A549 (cell line): ENCODE data around the gene DRGX. TPM values are rescaled to one million over a fixed set of nuclear protein-coding genes. Genes with fewer than 3 reads are reported as not detected.

ENCODE experiments used
- ATAC-seq, 2 experiments: fragments of 200-7000 bp in 1 of 2; fragments of >200 bp in 1 of 2; cut with Nextera tagmentation in 1 of 2; cut with Tn5 transposase in 1 of 2; 3 replicates each; pipeline versions ENCODE4 v1.8.0 to v1.9.1; 2018 to 2020; ENCODE audit warnings: mild to moderate bottlenecking in 1 of 2, moderate library complexity in 1 of 2
- CTCF ChIA-PET: fragments of 300-600 bp; sonication (Branson Sonifier 250); formaldehyde crosslinking; extraction: SDS; loops from one replicate; lab custom pipeline; 2021; ENCODE audit warnings: antibody characterized with exemption, inconsistent platforms; lab: Yijun Ruan, JAX
- POLR2A ChIA-PET: fragments of 350-600 bp; formaldehyde crosslinking; extraction: SDS; loops from one replicate; lab custom pipeline; 2021; ENCODE audit warnings: antibody characterized with exemption, inconsistent platforms; lab: Yijun Ruan, JAX
- DNase-seq, 2 experiments: peaks; one replicate each; pipeline versions ENCODE4 v3.0.0 to v3.0.0-alpha.2; 2011 to 2016; ENCODE audit warnings: low read depth in 1 of 2, low spot score in 1 of 2
- FAIRE-seq: peaks from 2 replicates; lab custom pipeline; 2011; peaks lifted over from hg19 to GRCh38; lab: Jason Lieb, UNC
- H3K27ac ChIP-seq, 2 experiments: fragments of >200 bp; sonication (Bioruptor Twin); formaldehyde crosslinking; 3 replicates each; pipeline ENCODE4 v1.5.1; 2016 to 2017
- H3K4me1 ChIP-seq: fragments of >200 bp; sonication (Bioruptor Twin); formaldehyde crosslinking; 3 replicates; pipeline ENCODE4 v1.6.1; 2016
- H3K4me2 ChIP-seq: fragments of >200 bp; sonication (Bioruptor Twin); formaldehyde crosslinking; 3 replicates; pipeline ENCODE4 v1.6.1; 2016
- H3K4me3 ChIP-seq: fragments of >200 bp; sonication (Bioruptor Twin); formaldehyde crosslinking; 3 replicates; pipeline ENCODE4 v1.5.1; 2016
- H3K9me3 ChIP-seq: fragments of >200 bp; sonication (Bioruptor Twin); formaldehyde crosslinking; 3 replicates; pipeline ENCODE4 v1.6.1; 2016
- BHLHE40 ChIP-seq: IDR thresholded peaks from 2 replicates; pipeline ENCODE4 v1.6.1; 2012; ENCODE audit warnings: low read depth, low read length, inconsistent platforms
- CEBPB ChIP-seq, 2 experiments: fragments of >200 bp in 1 of 2; sonication (Bioruptor Twin) in 1 of 2; formaldehyde crosslinking in 1 of 2; IDR thresholded peaks; 2 replicates each; pipeline ENCODE4 v1.6.1; 2012 to 2016
- CTCF ChIP-seq: fragments of >200 bp; sonication (Bioruptor Twin); formaldehyde crosslinking; IDR thresholded peaks from 3 replicates; pipeline ENCODE4 v1.5.1; 2016
- E2F6 ChIP-seq: IDR thresholded peaks from 2 replicates; pipeline ENCODE4 v1.6.1; 2012; ENCODE audit warnings: low read depth, borderline replicate concordance
- EHMT2 ChIP-seq: fragments of 200-600 bp; sonication (generic); IDR thresholded peaks from 2 replicates; pipeline ENCODE4 v1.6.1; 2016; ENCODE audit warnings: antibody characterized with exemption, low read depth, mild to moderate bottlenecking, moderate library complexity
- ELK1 ChIP-seq: fragments of 150-350 bp; IDR thresholded peaks from 2 replicates; pipeline ENCODE4 v1.6.1; 2014; ENCODE audit warnings: low read depth, mild to moderate bottlenecking, low read length
- EP300 ChIP-seq, 2 experiments: fragments of >200 bp; sonication (Bioruptor Twin); formaldehyde crosslinking; IDR thresholded peaks; 2 replicates in 1 of 2; 3 replicates in 1 of 2; pipeline ENCODE4 v1.6.1; 2016 to 2017
- FOSB ChIP-seq: fragments of 250-450 bp; sonication (Bioruptor Pico); IDR thresholded peaks from 2 replicates; pipeline ENCODE4 v1.5.0; 2020; ENCODE audit warnings: mild to moderate bottlenecking, moderate library complexity
- FOXS1 ChIP-seq: fragments of 250-450 bp; sonication (Bioruptor Pico); IDR thresholded peaks from 2 replicates; pipeline ENCODE4 v1.5.0; 2020; ENCODE audit warnings: mild to moderate bottlenecking, moderate library complexity
- GATA3 ChIP-seq: IDR thresholded peaks from 2 replicates; pipeline ENCODE4 v1.6.1; 2012; ENCODE audit warnings: borderline replicate concordance
- HEYL ChIP-seq: fragments of 250-450 bp; sonication (Bioruptor Pico); IDR thresholded peaks from 2 replicates; pipeline ENCODE4 v1.8.0; 2021; ENCODE audit warnings: mild to moderate bottlenecking, moderate library complexity
- HOXA7 ChIP-seq: fragments of 250-450 bp; sonication (Bioruptor Pico); IDR thresholded peaks from 2 replicates; pipeline ENCODE4 v1.5.0; 2020; ENCODE audit warnings: mild to moderate bottlenecking, moderate library complexity
- HOXB13 ChIP-seq: fragments of 250-450 bp; sonication (Bioruptor Pico); IDR thresholded peaks from 2 replicates; pipeline ENCODE4 v1.5.0; 2020; ENCODE audit warnings: low read depth, mild to moderate bottlenecking, moderate library complexity
- HOXB5 ChIP-seq: fragments of 250-450 bp; sonication (Bioruptor Pico); IDR thresholded peaks from 2 replicates; pipeline ENCODE4 v1.5.0; 2020; ENCODE audit warnings: mild to moderate bottlenecking, moderate library complexity
- JUN ChIP-seq, 2 experiments: fragments of >200 bp; sonication (Bioruptor Twin); formaldehyde crosslinking; IDR thresholded peaks; 2 replicates in 1 of 2; 3 replicates in 1 of 2; pipeline ENCODE4 v1.6.1; 2016 to 2017
- KDM5A ChIP-seq: fragments of 200-600 bp; sonication (generic); IDR thresholded peaks from 2 replicates; pipeline ENCODE4 v1.6.1; 2016; ENCODE audit warnings: antibody characterized with exemption, mild to moderate bottlenecking
- MAX ChIP-seq: IDR thresholded peaks from 2 replicates; pipeline ENCODE4 v1.6.1; 2012
- MAZ ChIP-seq: fragments of 150-350 bp; IDR thresholded peaks from 2 replicates; pipeline ENCODE4 v1.6.1; 2014; ENCODE audit warnings: antibody characterized with exemption, low read depth, low read length, borderline replicate concordance
- NFE2L2 ChIP-seq: fragments of 150-350 bp; conservative IDR thresholded peaks from 2 replicates; pipeline ENCODE4 v1.6.1; 2014; ENCODE audit warnings: low read length
- PBX3 ChIP-seq: IDR thresholded peaks from 2 replicates; pipeline ENCODE4 v1.6.1; 2012
- POLR2AphosphoS2 ChIP-seq: conservative IDR thresholded peaks from 2 replicates; pipeline ENCODE4 v1.6.1; 2012; ENCODE audit warnings: low read length, improper control_type of control experiment, inconsistent platforms
- RCOR1 ChIP-seq: fragments of 150-350 bp; IDR thresholded peaks from 2 replicates; pipeline ENCODE4 v1.6.1; 2014; ENCODE audit warnings: antibody characterized with exemption, low read length, low read depth
- REST ChIP-seq: fragments of 200-600 bp; sonication (generic); IDR thresholded peaks from 2 replicates; pipeline ENCODE4 v1.6.1; 2016; ENCODE audit warnings: antibody characterized with exemption, mild to moderate bottlenecking, moderate library complexity
- SMC3 ChIP-seq: fragments of >200 bp; sonication (Bioruptor Twin); formaldehyde crosslinking; IDR thresholded peaks from 3 replicates; pipeline ENCODE4 v1.6.1; 2018; ENCODE audit warnings: inconsistent platforms
- SREBF2 ChIP-seq: fragments of 450-650 bp; IDR thresholded peaks from 2 replicates; pipeline ENCODE4 v1.6.1; 2014; ENCODE audit warnings: mild to moderate bottlenecking, moderate library complexity
- ZSCAN20 ChIP-seq: fragments of 250-450 bp; sonication (Bioruptor Pico); IDR thresholded peaks from 2 replicates; pipeline ENCODE4 v1.8.0; 2022; ENCODE audit warnings: mild to moderate bottlenecking, moderate library complexity
- WGBS: methylation state at CpG from one replicate; pipeline ENCODE4 v1.1.6; 2017; ENCODE audit errors: missing lambda C conversion rate; 5-methylcytosine and 5-hydroxymethylcytosine counted together
- polyA plus RNA-seq, 4 experiments: library from polyadenylated mRNA; depleted of rRNA in 3 of 4; stranded (reverse); fragments of >200 nt; fragmentation: RNase III in 1 of 4; extraction: RNeasy Plus Mini Kit Qiagen cat#74134 plus additional on column Dnase treatment in 1 of 4; gene quantifications; 2 replicates in 3 of 4; 3 replicates in 1 of 4; pipeline ENCODE4 v1.2.3, GENCODE V29; 2011 to 2017

Gene DRGX
- polyA plus RNA-seq, 2 of the 4 experiments (the other 2 are of a cell fraction), result not detected

GRCh38 chr10:49366460-49366859 is 29.4 kb downstream of the DRGX start:
- DNase-seq (no peak), FAIRE-seq (no peak), ATAC-seq (no peak)
- TF ChIP-seq EP300 (IDR thresholded peaks at IDR 0.05), result no peak
- TF ChIP-seq RCOR1, result no peak
- no peak for TF ChIP-seq ZSCAN20
- TF ChIP-seq ELK1, result no peak
- no peak for TF ChIP-seq JUN (IDR thresholded peaks at IDR 0.05)
- no peak for TF ChIP-seq SMC3
- no peak for TF ChIP-seq KDM5A
- TF ChIP-seq NFE2L2, result no peak
- no peak for TF ChIP-seq HOXA7 (CRISPR knock-in tag)
- TF ChIP-seq HOXB5 (CRISPR knock-in tag), result no peak
- no peak for TF ChIP-seq MAZ
- TF ChIP-seq PBX3, result no peak
- no peak for TF ChIP-seq FOXS1 (CRISPR knock-in tag)
- TF ChIP-seq E2F6, result no peak
- TF ChIP-seq GATA3, result no peak
- TF ChIP-seq SREBF2, result no peak
- TF ChIP-seq POLR2AphosphoS2, result no peak
- no peak for TF ChIP-seq MAX
- ChIA-PET POLR2A (no interaction called here), CTCF (interaction anchor here (1.4 kb wide), 1 partner anchor 41 kb away, joined by 5 read pairs; no protein-coding TSS in a partner anchor)
- Histone ChIP-seq H3K9me3 (no peaks in the 10 kb centered on the region), H3K4me3 (no peak overlapping the region), H3K4me1 (no peaks in the 10 kb centered on the region), H3K27ac (no peak overlapping the region), H3K4me2 (no peak overlapping the region)
- 18% methylated on average over 4 of the region's 4 CpGs for WGBS

- FAIRE-seq, result no peak
- Histone ChIP-seq H3K9me3 (no peaks in the 10 kb centered on the region), H3K27ac (no peak overlapping the region)
- CTCF ChIA-PET, result interaction anchor here (1.4 kb wide), 1 partner anchor 42 kb away, joined by 5 read pairs; no protein-coding TSS in a partner anchor
- DNase-seq, result no peak
- ATAC-seq, result no peak
- TF ChIP-seq CEBPB (IDR thresholded peaks at IDR 0.05) (no peak), HEYL (CRISPR knock-in tag) (no peak)
- TF ChIP-seq, all 56 proteins: peak for 0
- Histone ChIP-seq H3K4me2 (no peak overlapping the region), H3K4me3 (no peak overlapping the region), H3K4me1 (no peaks in the 10 kb centered on the region)
- POLR2A ChIA-PET, result no interaction called here
- 55% methylated on average over 16 of the region's 23 CpGs for WGBS
Observed at GRCh38 chr10:49365675-49366415, 30.0 kb downstream of the DRGX start.

- ATAC-seq (no peak), DNase-seq (no peak), FAIRE-seq (no peak)
- ChIA-PET CTCF (interaction anchor here (0.7 kb wide), 1 partner anchor 427 kb away, joined by 3 read pairs; no protein-coding TSS in a partner anchor), POLR2A (no interaction called here)
- Histone ChIP-seq H3K4me3 (no peak overlapping the region), H3K4me2 (no peak overlapping the region), H3K4me1 (no peaks in the 10 kb centered on the region), H3K27ac (no peak overlapping the region), H3K9me3 (no peaks in the 10 kb centered on the region)
- TF ChIP-seq FOSB (no peak), EHMT2 (no peak), HOXB13 (no peak), REST (no peak), CTCF (no peak), BHLHE40 (no peak), HOXA7 (CRISPR knock-in tag) (no peak)
- WGBS, result 25% methylated on average over 3 of the region's 3 CpGs
Observed at GRCh38 chr10:49365275-49365674, 30.6 kb downstream of the DRGX start.
